Measurements from ENCODE around the gene NAA20.

Gene NAA20

GRCh38 chr20:20019123-20019522 is 2.0 kb downstream of the NAA20 start:
- no peak for DNase-seq (ENCODE audit: low read depth)

GRCh38 chr20:20020908-20021307 is 3.7 kb downstream of the NAA20 start:
- no peak for DNase-seq (ENCODE audit: low read depth)

GRCh38 chr20:20021835-20022234 is 4.7 kb downstream of the NAA20 start:
- no peak for DNase-seq (ENCODE audit: low read depth)

GRCh38 chr20:20022498-20022897 is 5.3 kb downstream of the NAA20 start:
- no peak for DNase-seq (ENCODE audit: low read depth)

- DNase-seq (ENCODE audit: low read depth), result no peak
Observed at GRCh38 chr20:20023395-20023794, 6.2 kb downstream of the NAA20 start.

- DNase-seq (ENCODE audit: low read depth), result peak; percentile 85
Observed at GRCh38 chr20:20024942-20025341, 7.8 kb downstream of the NAA20 start.

- no peak for DNase-seq (ENCODE audit: low read depth)
Observed at GRCh38 chr20:20027284-20027683, 10.1 kb downstream of the NAA20 start.

- DNase-seq (ENCODE audit: low read depth), result no peak
Observed at GRCh38 chr20:20031790-20032189, 14.6 kb downstream of the NAA20 start.

GRCh38 chr20:20034486-20034885 is 17.3 kb downstream of the NAA20 start:
- DNase-seq (ENCODE audit: low read depth), result peak; percentile 44

GRCh38 chr20:20036756-20037155 is 19.6 kb downstream of the NAA20 start:
- DNase-seq (ENCODE audit: low read depth), result no peak

- DNase-seq (ENCODE audit: low read depth), result peak; percentile 69
Observed at GRCh38 chr20:20037960-20038359, 20.8 kb downstream of the NAA20 start.

GRCh38 chr20:20038586-20038985 is 21.4 kb downstream of the NAA20 start:
- DNase-seq (ENCODE audit: low read depth), result no peak

- no peak for DNase-seq (ENCODE audit: low read depth)
Observed at GRCh38 chr20:20039752-20040387, 22.7 kb downstream of the NAA20 start.

GRCh38 chr20:20051767-20052073 is 34.6 kb downstream of the NAA20 start:
- no peak for DNase-seq (ENCODE audit: low read depth)

GRCh38 chr20:20052074-20052970 is 35.2 kb downstream of the NAA20 start, which contains the start of the genes CFAP61 and CRNKL1:
TSS of gene CFAP61 (plus strand) at chr20:20052532. CDS start at chr20:20056654, 4,122 bp downstream.
TSS of gene CRNKL1 (minus strand) at chr20:20052466. CDS start at chr20:20052342, 124 bp downstream.
- DNase-seq (ENCODE audit: low read depth), result peak; percentile 94

- no peak for DNase-seq (ENCODE audit: low read depth)
Observed at GRCh38 chr20:20060234-20060998, 43.3 kb downstream of the NAA20 start.

- peak; percentile 14 for DNase-seq (ENCODE audit: low read depth)
Observed at GRCh38 chr20:20063941-20064702, 47.0 kb downstream of the NAA20 start.

- no peak for DNase-seq (ENCODE audit: low read depth)
Observed at GRCh38 chr20:20065361-20065760, 48.2 kb downstream of the NAA20 start.

GRCh38 chr20:20070871-20071726 is 53.9 kb downstream of the NAA20 start:
- DNase-seq (ENCODE audit: low read depth), result no peak

GRCh38 chr20:20073801-20074371 is 56.7 kb downstream of the NAA20 start:
- no peak for DNase-seq (ENCODE audit: low read depth)

GRCh38 chr20:20075032-20075431 is 57.9 kb downstream of the NAA20 start:
- no peak for DNase-seq (ENCODE audit: low read depth)

Data from amniotic epithelial cell (primary cell).